Caki2 (cell line): Measurements from ENCODE around the gene CLEC11A. TPM values are rescaled to one million over a fixed set of nuclear protein-coding genes. Genes with fewer than 3 reads are reported as not detected.

Experiments used
- DNase-seq: peaks from one replicate; pipeline ENCODE4 v3.0.0-alpha.2; 2015; ENCODE audit warnings: low read depth
- in situ Hi-C: cut with HindIII; loops from 2 replicates; pipeline ENCODE4 v1.10.0; 2016; ENCODE audit warnings: low sequenced_read_pairs, low pct_unique_long_range_greater_than_20kb, mixed read lengths
- total RNA-seq: library from RNA; depleted of rRNA; stranded (reverse); fragments of >200 nt; shearing (Covaris generic); gene quantifications from 2 replicates; pipeline ENCODE4 v1.2.3, GENCODE V29; 2014; ENCODE audit warnings: low replicate concordance; rRNA removed

CLEC11A gene, protein sequence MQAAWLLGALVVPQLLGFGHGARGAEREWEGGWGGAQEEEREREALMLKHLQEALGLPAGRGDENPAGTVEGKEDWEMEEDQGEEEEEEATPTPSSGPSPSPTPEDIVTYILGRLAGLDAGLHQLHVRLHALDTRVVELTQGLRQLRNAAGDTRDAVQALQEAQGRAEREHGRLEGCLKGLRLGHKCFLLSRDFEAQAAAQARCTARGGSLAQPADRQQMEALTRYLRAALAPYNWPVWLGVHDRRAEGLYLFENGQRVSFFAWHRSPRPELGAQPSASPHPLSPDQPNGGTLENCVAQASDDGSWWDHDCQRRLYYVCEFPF
- total RNA-seq: 2.0 and 6.1 TPM in 2 replicates

DNA sequence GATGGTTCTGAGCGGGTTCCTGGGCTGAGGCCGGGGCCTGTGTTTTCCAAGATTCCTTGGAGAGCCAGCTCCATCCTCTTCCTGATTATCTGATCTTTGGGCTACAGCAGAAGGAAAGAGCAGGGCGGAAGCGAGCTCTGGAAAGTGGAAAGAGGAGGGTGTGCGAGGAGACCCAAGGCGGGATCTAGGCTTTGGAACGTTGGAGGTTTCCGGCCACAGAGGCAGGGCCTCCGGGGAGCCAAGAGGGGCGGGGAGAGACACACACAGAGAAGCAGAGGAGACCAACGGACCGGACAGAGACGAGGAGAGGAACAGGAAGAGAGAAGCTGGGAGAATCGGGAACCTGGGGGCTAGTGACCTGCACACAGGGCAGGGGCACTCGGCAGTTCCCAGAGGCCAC is at the start of gene CLEC11A:
TSS of gene CLEC11A (plus strand) at position 296 of the 400 bp plus-strand sequence. CDS start 162 bp downstream, outside the sequence.
- in situ Hi-C loops: no loop called here
- no peak for DNase-seq

DNA sequence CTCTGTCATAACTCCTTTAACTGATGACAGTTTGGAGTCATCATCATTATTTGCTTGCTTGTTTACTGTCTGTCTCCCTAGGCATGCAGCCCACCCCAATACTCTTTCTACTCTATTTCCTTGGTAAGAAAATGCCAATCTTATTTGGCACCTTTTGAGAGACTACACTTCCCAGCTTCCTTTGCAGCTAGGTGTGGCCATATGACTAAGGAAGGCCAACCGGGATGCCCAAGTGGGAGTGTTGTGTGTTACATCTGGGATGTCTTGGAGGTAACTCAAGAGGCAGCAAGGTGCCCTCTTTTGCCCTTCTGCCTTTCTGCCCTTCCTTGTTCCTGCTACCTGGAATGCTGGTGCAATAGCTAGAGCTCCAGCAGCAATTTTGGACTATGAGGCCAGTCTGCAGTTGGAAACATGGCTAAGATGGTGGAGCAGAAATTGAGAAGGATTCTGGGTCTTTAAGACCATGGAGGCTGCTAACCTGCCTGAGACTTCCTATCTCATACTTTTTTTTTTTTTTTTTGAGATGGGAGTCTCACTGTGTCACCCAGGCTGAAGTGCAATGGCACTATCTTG is 46.5 kb upstream of the CLEC11A start:
- in situ Hi-C loops: no loop called here

DNA sequence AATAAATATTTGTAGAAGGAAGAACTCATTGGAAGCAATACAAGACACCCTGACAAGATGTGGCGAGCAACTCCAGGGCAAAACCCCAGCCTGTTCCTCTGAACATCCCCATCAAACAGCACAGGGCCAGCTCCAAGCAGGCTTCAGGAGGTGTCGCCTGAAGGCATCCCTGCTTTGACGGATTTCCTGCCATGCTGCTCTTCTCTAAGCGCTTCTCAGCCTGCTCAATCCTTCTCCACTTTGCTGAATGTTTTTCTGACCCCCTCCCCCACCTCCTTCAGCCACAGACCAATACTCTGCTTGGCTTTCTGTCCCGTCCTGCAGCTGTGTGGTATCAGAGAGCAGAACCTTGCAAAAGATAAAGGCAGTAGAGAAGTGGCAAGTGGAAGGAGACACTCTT is 45.5 kb upstream of the CLEC11A start:
- in situ Hi-C loops: no loop called here

More for the DNA sequence above, 46.5 kb upstream of the CLEC11A start:
- no peak for DNase-seq

DNA sequence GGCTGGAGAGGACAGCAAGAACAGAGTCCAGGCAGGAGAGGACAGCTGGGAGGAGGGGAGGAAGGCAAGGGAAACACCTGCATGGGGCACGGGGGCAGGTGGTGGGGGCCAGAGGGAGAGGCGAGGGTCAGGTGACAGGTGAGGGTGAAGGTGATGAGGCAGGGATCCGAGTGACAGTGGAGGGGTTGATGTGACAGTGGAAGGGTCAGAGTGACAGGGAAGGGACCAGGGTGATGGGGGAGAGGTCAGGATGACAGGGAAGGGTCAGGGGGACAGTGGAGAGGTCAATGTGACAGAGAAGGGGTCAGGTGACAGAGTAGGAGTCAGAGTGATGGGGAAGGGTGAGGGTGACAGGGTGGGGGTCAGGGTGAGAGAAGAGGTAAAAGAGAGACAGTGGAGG is 44.8 kb upstream of the CLEC11A start:
- no peak for DNase-seq
- in situ Hi-C loops: no loop called here

More for the DNA sequence above, 45.5 kb upstream of the CLEC11A start:
- no peak for DNase-seq

DNA sequence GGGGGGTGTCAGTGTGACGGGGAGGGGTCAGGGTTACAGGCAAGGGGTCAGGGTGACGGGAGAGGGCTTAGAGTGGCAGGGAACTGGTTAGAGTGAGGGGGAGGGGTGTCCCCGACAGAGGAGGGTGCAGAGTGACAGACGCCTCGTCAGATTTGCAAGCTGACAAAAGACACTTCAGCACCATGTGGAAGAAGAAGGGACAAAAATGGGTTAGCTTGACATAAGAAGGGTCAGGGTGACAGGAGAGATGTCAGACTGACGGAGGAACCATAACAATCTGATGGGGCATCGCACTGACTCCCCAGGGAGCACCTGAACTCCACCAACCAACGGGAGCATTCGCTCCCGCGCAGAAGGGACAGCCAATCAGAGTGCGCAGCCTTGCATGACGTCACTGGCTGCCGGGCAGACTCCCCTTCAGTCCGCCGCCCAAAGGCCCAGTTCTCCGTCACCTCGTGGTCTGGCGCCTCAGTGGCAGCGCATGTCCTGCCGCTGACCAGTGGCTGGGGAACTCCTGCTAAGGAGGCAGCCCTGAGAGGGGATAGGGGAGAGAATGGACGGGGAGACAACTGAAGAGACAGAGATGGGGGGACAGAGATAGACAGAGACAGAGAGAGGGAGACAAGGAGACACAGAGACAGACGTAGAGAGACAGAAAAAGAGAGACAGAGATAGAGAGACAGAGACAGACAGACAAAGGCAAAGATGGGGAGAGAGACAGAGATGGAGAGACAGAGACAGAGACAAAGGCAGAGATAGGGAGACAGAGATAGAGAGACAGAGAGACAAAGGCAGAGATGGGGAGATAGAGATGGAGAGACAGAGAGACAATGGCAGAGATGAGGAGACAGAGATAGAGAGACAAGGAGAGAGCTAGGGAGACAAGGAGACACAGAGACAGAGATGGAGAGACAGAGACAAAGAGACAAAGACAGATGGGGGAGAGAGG is 43.7 kb upstream of the CLEC11A start:
- in situ Hi-C loops: no loop called here
- peak; percentile 79 for DNase-seq

DNA sequence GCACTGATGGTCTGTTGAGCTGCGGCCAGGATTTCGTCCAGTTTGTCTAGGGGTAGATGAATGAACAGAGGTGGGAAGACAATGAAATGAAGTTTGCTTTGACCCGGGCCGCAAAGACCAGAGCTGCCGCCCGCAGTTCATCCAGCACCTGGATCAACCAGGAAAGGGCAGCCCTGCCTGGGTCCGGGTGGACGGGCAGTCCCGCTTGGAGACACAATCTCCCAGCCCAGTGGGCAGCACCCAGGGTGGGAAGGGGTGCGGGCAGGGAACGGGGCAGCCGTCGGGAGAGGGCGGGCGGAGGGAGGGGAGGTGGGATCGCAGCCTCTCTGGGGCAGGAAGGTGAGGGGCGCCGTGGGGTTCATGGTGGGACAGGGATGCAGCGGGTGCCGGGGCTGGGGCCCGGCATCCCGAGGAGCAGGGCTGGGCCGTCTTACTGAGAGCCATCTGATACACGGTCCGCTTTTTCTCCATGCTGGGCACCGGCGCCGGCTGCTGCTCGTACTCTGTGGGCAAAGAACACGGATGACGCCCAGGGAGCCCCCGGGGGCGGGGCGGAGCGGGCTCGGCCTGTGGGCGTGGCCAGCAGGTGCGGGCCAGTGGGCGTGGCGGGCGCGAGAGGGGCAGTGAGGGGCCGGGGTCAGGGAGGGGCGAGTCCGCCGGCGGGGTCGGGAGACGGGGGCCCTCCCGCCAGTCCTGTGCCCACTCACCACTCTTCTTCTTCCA is 36.7 kb upstream of the CLEC11A start:
- DNase-seq: no peak
- in situ Hi-C loops: no loop called here

DNA sequence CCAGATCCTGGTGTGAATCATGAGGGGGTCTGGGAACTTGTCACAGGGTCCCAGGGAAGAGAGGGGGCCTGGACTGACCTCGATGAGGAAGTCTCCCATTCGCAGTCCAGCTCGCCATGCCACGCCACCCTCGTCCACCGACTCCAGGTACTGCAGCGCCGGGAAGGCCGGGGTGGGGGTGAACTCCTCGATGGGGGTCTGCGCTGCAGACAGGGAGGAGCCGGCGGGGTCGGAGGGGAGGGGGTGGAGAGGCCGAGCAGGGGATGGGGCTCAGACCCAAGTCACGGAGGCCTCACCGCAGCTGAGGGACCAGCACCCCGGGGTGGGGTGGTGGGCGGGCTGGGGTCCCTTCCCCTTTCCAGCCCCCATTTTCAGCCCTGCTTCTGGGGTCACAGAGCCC is 34.4 kb upstream of the CLEC11A start:
- in situ Hi-C loops: no loop called here
- DNase-seq: no peak

DNA sequence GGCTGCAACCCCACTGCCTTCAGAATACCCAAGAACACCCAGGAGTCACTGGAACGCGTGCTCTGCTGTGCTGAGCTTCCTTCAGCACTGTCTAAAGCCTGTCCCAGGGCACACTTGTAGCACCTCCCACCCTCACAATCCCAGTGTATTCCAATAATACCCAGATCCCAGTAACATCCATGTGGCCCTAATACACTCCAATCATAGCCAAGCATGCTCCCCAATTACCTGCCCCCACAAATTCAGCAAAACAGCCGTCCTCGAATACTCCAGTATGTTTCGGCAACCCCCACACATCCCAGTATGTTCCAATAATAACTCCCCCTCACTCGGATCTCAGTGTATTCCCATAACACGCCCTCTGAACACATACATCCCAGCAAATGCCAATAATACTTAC is 32.7 kb upstream of the CLEC11A start:
- in situ Hi-C loops: no loop called here
- no peak for DNase-seq

DNA sequence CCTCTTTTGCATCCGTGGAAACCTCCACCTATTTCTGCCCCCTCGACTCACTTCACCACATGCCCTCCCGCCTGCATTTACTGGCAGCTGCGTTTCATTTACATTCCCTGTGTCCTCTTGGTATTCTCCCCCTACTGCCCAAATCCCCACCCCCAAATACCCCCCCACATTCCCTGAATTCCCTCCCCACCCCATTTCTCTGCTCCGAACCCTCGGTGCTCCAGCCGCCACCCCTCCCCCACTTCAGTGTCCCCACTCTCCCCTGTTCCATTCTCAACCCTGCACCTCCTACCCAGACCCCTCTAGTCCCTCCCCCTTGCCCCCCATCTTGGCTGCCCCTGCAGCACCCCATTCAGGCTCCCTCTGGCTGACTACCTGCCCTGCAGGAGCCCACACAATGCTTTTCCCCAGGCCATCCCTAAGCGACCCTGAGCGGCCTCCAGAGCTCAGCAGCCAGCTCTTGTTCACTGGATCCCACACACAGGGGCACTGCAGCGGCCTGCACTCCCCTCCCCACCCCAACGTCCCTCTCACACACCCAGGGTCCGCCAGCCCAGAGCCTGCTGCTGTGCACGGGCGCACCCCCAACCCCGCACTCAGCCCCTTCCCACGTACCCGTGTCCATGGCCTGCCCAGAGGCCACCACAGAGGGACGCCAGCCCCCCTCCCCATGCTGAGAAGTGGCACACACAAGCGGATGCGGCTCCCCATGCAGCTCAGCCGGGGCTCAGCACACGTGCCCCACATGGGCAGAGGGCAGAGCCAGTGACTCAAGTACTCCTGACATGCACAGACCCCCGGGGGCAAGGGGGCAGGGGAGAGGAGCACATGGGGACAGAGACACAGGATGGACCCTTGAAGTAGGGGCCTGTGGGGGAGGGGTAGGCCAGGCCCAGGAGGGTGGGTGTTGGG is 29.8 kb upstream of the CLEC11A start:
- no peak for DNase-seq
- in situ Hi-C loops: no loop called here

DNA sequence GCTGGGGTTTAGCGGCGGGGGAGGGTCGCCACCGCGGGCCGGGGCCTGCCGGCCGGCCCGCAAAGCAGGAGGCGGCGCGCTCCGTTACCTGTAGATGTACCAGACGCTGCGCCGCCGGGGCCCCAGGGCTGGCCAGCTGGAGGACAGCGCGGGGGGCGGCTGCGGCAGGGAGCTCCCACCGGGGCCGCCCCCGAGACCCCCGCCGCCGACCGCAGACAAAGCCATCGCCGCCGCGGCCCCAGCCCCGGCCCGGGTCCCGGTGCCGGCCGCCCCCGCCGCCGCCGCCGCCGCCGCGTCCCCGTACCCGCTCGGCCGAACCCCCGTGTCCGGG is 28.4 kb upstream of the CLEC11A start:
- in situ Hi-C loops: no loop called here
- DNase-seq: no peak

DNA sequence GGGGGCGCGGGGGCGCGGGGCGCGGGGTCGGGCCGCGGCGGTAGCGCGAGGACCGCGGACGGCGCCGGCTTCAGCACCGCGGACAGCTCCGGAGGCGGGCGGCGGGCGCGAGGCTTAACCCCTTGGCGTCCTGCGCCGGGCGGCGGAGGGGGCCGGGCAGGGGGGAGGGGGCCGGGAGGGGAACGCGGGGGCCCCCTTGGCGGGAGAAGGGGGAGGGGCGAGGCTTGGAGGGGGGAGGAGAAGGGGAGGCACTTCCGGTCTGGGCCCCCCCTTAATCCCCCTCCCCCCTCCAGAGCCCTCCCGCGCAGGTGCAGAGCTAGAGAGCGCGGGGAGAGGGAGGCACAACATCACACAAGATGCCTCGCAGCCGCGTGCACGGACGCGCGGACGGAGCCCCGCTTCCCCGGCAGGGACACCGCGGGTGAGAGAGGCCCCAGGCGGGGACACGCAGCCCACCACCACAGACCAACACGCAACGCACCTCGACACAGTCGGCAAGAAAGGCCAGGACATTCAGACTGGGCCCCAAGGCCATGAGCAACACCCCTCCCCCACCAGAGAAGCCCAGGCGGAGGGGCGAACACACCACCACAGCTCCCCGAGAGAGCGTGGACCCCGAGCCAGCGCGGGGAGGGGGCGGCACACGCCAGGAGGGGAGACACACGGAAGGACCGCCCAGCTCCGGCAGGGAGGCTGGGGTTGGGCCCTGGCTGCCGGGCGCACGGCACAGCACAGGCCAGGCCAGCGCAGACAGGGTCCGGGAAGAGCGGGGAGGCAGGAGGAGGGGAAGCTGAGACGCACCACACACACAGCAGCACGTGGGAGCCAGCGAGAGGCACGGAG is 27.7 kb upstream of the CLEC11A start:
- DNase-seq: no peak
- in situ Hi-C loops: no loop called here

DNA sequence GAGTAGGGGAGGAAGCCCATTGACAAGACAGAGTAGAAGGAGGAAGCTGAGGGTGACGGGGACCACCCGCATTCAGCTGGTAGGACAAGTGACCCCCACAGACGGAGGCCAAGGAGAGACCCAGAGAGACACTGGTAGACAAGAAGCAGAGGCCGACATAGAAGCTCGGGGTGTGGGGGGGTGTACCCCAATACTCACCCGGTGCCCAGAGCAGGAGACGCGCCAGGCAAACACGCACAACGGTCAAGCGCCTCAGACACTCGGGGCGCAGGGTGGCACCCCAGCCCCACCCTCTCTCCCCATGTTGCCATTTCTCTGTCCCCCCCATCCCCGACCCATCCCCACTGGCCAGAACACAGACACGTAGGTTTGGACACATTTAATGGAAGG is 27.1 kb upstream of the CLEC11A start:
- DNase-seq: no peak
- in situ Hi-C loops: no loop called here

DNA sequence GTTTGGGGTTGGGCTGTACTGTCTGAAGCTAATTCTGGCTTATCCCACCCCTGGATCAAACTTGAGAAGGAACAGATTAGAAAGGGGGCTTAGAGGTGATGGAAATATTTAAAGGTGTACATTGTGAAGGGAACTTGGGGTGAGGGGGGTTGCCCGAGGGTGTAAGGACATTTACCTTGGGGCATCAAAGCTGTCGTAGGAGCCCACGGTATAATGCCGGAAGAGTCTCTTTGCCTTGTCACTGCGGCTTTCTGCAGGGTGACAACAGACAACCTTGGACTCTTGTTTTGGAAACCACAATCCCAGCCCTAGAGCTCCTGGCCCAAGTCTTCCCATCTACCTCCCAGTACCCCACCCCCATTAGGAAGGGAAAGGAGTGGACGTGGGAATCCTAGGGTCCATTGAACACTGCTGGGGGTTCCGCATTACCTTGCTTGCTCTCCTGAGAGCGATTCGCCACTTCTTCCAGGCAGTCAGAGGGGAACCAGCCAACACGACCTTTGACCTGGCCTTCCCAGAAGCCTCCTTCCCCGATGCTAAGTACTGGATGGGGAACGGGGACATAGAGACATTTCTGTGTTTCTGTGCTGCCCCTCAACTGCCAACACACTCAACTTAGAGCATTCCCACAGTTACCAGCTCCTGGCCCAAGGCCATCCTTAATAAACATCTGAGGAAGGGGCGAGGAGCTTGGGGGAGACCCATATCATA is 25.6 kb upstream of the CLEC11A start:
- in situ Hi-C loops: no loop called here
- DNase-seq: no peak

DNA sequence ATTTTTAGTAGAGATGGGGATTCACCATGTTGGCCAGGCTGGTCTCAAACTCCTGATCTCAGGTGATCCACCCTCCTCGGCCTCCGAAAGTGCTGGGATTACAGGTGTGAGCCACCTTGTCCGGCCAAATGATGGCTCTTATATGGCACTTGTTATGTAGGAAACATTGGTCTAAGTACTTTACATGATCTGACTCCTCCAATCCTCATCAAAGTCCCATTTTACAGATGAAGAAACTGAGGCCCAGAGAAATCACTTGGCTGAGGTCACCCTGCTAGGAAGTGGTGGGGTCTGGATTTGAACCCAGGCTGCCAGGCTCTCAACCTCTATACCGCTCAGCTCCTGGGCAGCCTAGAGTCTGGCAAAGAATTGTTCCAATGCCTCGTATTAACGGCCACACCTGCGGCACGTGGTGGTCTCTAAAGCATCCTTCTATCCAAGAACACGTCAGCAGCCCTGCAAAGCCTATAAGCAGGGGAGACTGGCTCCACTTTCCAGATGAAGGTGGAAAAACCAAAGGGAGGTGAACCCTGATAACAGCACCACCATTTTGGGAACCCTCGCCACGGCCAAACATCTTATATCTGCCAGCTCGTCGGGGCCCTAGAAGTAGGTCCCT is 21.7 kb upstream of the CLEC11A start:
- in situ Hi-C loops: no loop called here
- DNase-seq: no peak

DNA sequence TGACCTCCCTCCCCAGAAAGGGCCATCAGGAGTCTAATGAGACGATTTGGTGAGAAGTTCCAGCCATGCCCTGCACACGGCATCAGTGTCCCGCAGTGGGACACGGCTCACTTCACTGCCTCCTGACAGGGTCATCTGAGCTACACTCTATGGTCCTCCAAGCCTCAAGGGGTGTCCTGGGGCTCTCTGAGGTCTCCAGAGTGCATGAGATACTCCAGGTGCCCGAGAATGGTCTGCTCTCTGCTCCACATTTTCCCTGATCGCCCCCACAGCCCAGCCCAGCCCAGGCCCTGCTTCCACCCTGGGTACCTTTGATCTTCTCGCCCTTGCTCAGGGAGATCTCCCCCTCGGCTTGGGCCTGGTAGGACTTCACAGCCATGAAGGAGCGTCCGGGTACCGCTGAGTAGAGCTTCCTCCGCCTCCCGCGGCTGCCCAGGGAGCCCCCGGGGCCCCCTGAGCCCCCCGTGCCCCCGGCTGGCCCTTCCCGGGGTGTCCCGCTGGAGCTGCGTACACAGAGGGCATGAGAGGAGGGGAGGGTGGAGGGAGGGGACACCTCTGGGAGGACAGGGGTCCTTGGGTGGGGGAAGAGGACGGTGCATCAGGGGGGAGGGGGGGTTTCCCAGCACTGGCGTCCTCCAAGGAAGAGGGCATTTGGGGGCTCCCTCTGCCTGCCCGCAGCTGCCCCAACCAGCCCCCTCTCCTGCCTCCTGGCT is 20.9 kb upstream of the CLEC11A start:
- in situ Hi-C loops: no loop called here
- DNase-seq: no peak
